ENCODE data around the gene TXNDC16.
"Not testable (repeated sequence)": the region's sequence is repeated elsewhere in the genome, so short reads cannot be mapped to it uniquely, and the experiment has no call there.

Gene TXNDC16

DNA sequence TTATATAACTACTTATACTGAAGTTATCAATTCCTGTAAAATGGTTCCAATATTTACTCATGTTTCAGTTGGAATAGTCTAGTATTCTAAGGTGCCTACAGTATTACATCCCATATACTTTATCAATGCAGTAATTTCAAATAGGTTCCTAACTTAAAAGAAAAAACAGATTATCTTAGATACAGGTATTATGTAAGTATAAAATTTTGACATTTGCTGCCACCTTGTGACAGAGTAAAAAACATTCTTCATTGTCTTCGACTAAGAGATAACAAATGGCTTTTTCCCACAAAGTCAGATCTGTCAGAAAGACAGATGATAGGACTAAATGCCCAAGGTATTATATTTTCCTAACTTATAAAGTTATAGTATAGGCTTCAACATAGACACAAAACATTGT, 78.7 kb downstream of the TXNDC16 start:
- TF ChIP-seq, protein P1, sequence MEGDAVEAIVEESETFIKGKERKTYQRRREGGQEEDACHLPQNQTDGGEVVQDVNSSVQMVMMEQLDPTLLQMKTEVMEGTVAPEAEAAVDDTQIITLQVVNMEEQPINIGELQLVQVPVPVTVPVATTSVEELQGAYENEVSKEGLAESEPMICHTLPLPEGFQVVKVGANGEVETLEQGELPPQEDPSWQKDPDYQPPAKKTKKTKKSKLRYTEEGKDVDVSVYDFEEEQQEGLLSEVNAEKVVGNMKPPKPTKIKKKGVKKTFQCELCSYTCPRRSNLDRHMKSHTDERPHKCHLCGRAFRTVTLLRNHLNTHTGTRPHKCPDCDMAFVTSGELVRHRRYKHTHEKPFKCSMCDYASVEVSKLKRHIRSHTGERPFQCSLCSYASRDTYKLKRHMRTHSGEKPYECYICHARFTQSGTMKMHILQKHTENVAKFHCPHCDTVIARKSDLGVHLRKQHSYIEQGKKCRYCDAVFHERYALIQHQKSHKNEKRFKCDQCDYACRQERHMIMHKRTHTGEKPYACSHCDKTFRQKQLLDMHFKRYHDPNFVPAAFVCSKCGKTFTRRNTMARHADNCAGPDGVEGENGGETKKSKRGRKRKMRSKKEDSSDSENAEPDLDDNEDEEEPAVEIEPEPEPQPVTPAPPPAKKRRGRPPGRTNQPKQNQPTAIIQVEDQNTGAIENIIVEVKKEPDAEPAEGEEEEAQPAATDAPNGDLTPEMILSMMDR (IDR thresholded peaks at IDR 0.05; ENCODE audit: low read length, missing control alignments), result peak; percentile 27
- DNase-seq (ENCODE audit: low read depth), result peak; percentile 71
- no peak overlapping the region for H3K4me3 ChIP-seq (replicated peaks; ENCODE audit: low read depth, low read length)

DNA sequence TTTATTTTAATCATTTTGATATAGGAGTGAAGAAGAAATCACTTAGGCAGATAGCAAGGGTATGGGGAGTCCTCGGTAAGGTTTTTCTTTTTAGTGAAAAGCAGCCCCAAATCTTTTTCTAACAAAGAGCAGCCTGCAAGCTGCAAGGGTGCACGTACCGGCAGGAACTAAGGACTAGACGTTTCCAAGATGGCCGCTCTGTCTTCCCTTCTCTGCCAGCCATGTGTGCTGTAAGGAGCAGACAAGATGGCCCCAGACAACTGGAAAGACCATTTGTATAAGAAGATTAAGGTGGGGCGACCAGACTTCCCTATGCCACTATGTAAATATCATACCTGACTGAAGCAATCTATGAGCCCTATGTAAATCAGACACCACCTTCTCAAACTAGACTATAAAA, 79.6 kb downstream of the TXNDC16 start:
- TF ChIP-seq, protein P1 (IDR thresholded peaks at IDR 0.05; ENCODE audit: low read length, missing control alignments), result no peak
- H3K4me3 ChIP-seq (replicated peaks; ENCODE audit: low read depth, low read length), result no peak overlapping the region
- no peak for DNase-seq (ENCODE audit: low read depth)

DNA sequence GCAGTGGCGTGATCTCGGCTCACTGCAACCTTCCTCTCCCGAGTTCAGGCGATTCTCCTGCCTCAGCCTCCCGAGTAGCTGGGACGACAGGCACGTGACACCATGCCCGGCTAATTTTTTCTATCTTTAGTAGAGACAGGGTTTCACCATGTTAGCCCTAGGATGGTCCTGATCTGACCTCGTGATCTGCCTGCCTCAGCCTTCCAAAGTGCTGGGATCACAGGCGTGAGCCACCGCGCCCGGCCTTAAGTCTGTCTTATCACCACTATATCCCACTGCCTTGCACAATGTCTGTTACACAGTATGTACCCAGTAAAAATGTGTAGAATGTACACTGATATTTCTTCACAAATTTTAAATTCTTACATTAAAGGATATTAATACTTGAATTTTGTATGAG, 80.1 kb downstream of the TXNDC16 start:
- not testable (repeated sequence) for H3K4me3 ChIP-seq (replicated peaks; ENCODE audit: low read depth, low read length); DNase-seq (ENCODE audit: low read depth)

DNA sequence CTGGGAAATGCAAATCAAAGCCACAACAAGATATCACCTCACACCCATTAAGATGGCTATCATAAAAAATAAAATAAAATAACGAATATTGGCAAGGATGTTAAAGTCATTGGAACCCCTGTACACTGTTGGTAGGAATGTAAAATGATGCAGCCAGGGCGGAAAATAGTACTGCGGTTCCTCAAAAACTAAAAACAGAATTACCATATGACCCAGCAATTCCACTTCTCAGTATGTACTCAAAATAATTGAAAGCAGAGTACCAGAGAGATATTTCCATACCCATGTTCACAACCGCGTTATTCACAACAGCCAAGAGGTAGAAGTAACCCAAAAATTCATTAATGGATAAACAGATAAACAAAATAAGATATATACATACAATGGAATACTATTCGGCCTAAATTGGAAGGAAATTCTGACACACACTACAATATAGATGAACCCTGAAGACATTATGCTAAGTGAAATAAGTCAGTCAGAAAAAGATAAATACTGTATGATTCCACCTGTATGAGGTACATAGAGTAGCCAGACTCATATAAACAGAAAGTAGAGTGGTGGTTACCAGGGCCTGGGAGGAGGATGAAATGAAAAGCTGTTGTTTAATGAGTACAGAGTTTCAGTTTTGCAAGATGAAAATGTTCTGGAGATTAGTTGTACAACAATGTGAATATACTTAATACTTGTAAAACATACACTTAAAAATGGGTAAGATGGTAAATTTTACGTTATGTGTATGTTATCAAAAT, 84.6 kb downstream of the TXNDC16 start:
- no peak overlapping the region for H3K4me3 ChIP-seq (replicated peaks; ENCODE audit: low read depth, low read length)
- no peak for DNase-seq (ENCODE audit: low read depth)
- TF ChIP-seq, protein P1 (IDR thresholded peaks at IDR 0.05; ENCODE audit: low read length, missing control alignments), result no peak

DNA sequence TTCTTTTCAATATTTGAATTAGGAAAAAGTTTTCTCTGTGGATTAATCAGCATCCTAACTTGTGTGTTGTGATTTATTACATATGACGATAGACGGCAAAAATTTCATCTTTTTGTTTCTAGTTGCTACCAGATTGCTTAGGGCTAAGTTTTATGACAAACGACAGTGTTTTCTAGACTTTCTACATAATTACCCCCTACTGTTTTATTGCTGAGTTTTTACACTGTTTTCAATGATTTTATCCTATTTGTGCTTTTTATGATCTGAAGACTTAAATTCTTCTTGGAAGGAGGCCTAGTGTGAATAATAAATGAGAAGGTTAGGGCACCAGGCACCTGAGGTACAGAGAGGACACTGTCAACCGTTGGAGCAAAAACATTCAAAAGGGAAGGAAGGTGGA, 88.1 kb downstream of the TXNDC16 start:
- TF ChIP-seq, protein P1 (IDR thresholded peaks at IDR 0.05; ENCODE audit: low read length, missing control alignments), result no peak
- no peak for DNase-seq (ENCODE audit: low read depth)
- H3K4me3 ChIP-seq (replicated peaks; ENCODE audit: low read depth, low read length), result no peak overlapping the region

DNA sequence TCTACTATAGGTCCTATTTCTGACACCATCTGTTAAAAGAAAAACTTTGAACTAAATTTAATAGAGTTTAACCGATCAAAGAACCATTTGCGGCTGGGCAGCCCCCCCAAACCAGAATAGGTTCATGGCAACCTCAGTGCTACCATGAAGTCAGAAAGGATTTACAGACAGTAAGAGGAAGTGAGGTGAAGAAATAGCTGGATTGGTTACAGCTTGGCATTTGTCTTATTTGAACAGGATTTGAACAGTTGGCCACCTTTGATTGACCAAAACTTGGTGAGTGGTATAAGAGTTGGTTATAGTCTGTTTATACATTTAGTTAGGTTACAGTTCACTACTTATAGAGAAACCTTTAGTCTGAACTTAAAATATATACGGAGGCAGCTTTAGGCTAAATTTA, 88.9 kb downstream of the TXNDC16 start:
- no peak for DNase-seq (ENCODE audit: low read depth)
- TF ChIP-seq, protein P1 (IDR thresholded peaks at IDR 0.05; ENCODE audit: low read length, missing control alignments), result no peak
- no peak overlapping the region for H3K4me3 ChIP-seq (replicated peaks; ENCODE audit: low read depth, low read length)

DNA sequence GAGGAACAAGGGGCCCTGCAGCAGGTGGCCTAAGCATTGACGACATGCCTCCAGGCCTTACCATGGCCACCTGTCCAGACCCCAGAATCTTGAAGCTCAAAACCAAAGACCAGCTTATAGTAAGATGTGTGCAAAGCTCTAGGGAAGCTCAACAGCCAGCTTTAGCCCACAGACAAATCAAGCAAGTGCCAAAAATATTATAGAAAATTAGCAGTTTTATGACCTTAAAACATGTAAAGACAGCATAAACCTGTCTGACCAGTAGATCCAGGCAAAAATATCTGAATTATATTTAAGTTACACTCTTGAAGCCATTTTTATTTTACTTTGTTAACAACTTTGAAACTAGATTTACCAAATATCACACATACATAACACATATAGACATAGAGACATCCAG, 90.6 kb downstream of the TXNDC16 start:
- no peak overlapping the region for H3K4me3 ChIP-seq (replicated peaks; ENCODE audit: low read depth, low read length)
- TF ChIP-seq, protein P1 (IDR thresholded peaks at IDR 0.05; ENCODE audit: low read length, missing control alignments), result no peak
- DNase-seq (ENCODE audit: low read depth), result no peak
